ENCODE data around the gene CLNK.
"Not testable (repeated sequence)": the region's sequence is repeated elsewhere in the genome, so short reads cannot be mapped to it uniquely, and the experiment has no call there.

Gene CLNK

DNA sequence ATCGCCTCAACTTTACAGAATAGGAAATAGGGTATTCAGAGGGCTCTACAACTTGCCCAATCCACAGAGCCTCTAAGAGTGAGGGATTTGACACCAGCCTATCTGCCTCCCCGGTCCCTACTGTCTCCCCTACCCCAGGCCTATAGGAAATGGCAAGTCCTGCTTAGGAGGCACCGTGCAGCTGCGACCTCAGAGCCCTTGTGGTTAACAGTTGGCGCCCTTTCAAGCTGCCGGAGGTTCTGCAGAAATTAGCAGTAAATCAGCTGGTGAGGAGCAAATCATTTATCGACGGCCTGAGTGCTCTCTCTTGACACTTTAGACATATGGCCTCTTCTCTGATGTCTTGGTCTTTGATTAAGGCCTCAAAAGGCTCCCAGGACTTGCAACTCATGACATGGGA, 96.9 kb downstream of the CLNK start:
- no peaks in the 10 kb centered on the region for H3K36me3 Mint-ChIP-seq (ENCODE audit: insufficient read depth)
- DNase-seq, result peak; percentile 22 to 38 (median 35)
- ATAC-seq (replicated peaks), result peak; percentile 89
- peaks cover 0 to 9% of the 10 kb centered on the region in 2 donors for H3K27me3 Mint-ChIP-seq
- peak overlapping the region; percentile 5 to 83 for H3K27ac Mint-ChIP-seq
- H3K4me3 Mint-ChIP-seq, result peak overlapping the region; percentile 61 to 67
- no peaks in the 10 kb centered on the region for H3K9me3 Mint-ChIP-seq
- peaks cover 32 to 36% of the 10 kb centered on the region in 2 donors for H3K4me1 Mint-ChIP-seq (ENCODE audit: low read depth in 2 of 2)

DNA sequence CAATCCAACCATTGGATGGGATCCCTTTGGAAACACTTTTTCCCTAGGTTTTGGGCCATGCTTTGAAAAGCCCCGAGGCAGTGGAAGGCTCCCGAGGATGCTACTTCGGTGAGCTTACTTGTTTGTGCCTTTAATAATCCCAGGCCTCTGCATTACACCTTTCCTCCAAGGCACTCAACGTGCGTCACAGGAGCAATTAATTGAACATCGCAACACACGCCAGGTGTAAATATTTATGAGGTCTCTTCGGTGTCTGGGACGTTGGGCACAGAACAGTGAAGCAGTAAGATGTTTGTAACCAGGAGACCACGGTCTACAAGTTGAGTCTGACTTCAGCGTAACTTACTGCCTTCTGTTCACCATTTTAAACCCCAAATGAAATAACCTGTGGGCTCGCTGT, 97.3 kb downstream of the CLNK start:
- H3K27ac Mint-ChIP-seq, result peak overlapping the region; percentile 5 to 83
- H3K4me1 Mint-ChIP-seq (ENCODE audit: low read depth in 2 of 2), result peaks cover 32 to 36% of the 10 kb centered on the region in 2 donors
- no peaks in the 10 kb centered on the region for H3K9me3 Mint-ChIP-seq
- DNase-seq (no peak), ATAC-seq (replicated peaks) (no peak)
- peak overlapping the region; percentile 61 to 67 for H3K4me3 Mint-ChIP-seq
- H3K36me3 Mint-ChIP-seq (ENCODE audit: insufficient read depth), result no peaks in the 10 kb centered on the region
- peaks cover 0 to 9% of the 10 kb centered on the region in 2 donors for H3K27me3 Mint-ChIP-seq

GRCh38 chr4:10584042-10584441, 100.5 kb downstream of the CLNK start:
- peaks cover 0 to 6% of the 10 kb centered on the region in 2 donors for H3K27me3 Mint-ChIP-seq
- peaks cover 13% of the 10 kb centered on the region in 2 donors for H3K4me1 Mint-ChIP-seq (ENCODE audit: low read depth in 2 of 2)
- no peaks in the 10 kb centered on the region for H3K9me3 Mint-ChIP-seq
- H3K36me3 Mint-ChIP-seq (ENCODE audit: insufficient read depth), result no peaks in the 10 kb centered on the region
- DNase-seq (no peak), ATAC-seq (replicated peaks) (no peak)
- H3K27ac Mint-ChIP-seq, result peak overlapping the region in 1 of 2 donors; percentile 49
- peak overlapping the region in 1 of 2 donors; percentile 46 for H3K4me3 Mint-ChIP-seq

- H3K9me3 Mint-ChIP-seq, result no peaks in the 10 kb centered on the region
- DNase-seq (no peak), ATAC-seq (replicated peaks) (no peak)
- H3K36me3 Mint-ChIP-seq (ENCODE audit: insufficient read depth), result no peaks in the 10 kb centered on the region
- H3K4me1 Mint-ChIP-seq (ENCODE audit: low read depth in 2 of 2), result peaks cover 9 to 12% of the 10 kb centered on the region in 2 donors
- H3K27me3 Mint-ChIP-seq, result peaks cover 0 to 6% of the 10 kb centered on the region in 2 donors
- no peak overlapping the region for H3K27ac Mint-ChIP-seq
- no peak overlapping the region for H3K4me3 Mint-ChIP-seq
Measured at GRCh38 chr4:10582951-10583350, 101.6 kb downstream of the CLNK start.

DNA sequence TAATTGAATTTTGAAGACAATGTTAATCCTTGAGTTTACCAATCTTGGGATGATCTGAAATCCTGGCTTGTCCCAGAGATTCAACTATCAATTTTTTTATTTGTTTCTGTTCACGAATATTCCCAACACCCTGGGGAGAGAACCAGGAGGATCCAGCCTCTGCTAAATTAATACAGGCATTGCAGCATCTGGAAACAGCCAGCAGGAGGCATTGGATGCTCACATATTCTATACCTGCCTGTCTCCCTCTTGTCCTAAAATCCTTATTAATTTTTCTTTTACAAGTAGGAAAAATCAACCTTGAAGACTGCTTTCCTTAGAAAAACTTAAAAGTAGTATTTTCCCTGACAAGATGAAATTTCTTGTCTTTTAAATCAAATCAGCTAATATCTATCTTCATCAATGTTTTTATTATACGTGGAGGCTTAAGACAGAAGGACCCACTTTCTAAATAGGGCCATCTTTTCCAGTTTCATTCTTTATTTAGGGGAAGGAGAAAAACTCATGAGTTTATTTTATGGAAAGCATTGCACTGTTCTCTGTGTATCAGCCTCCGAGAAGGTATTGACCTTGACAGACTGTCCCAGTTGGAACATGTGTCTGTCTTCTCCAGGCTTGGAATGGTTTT, 102.4 kb downstream of the CLNK start:
- H3K27ac Mint-ChIP-seq, result no peak overlapping the region
- no peak for ATAC-seq (replicated peaks)
- peaks cover 4 to 5% of the 10 kb centered on the region in 2 donors for H3K4me1 Mint-ChIP-seq (ENCODE audit: low read depth in 2 of 2)
- peak in 2 of 3 experiments; percentile 2 to 7 for DNase-seq
- H3K36me3 Mint-ChIP-seq (ENCODE audit: insufficient read depth), result no peaks in the 10 kb centered on the region
- no peak overlapping the region for H3K4me3 Mint-ChIP-seq
- H3K9me3 Mint-ChIP-seq, result no peaks in the 10 kb centered on the region
- peaks cover 0 to 6% of the 10 kb centered on the region in 2 donors for H3K27me3 Mint-ChIP-seq

DNA sequence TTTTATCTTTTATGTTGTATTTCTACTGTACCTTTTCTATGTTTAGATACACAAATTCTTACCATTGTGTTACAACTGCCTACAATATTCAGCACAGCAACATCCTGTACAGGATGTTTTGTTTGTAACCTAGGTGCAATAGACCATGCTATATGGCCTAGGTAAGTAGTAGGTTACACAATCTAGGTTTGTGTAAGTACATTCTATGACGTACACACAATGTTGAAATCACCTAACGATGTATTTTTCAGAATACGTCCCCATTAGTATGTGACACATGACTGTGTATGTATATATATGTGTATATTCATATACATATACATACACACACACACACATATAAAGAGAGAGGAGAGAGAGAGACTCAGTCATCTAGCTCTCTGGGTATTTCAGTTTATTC, 103.5 kb downstream of the CLNK start:
- peaks cover 4 to 5% of the 10 kb centered on the region in 2 donors for H3K4me1 Mint-ChIP-seq (ENCODE audit: low read depth in 2 of 2)
- H3K27me3 Mint-ChIP-seq, result peaks cover 4 to 8% of the 10 kb centered on the region in 2 donors
- ATAC-seq (replicated peaks), result no peak
- H3K9me3 Mint-ChIP-seq, result no peaks in the 10 kb centered on the region
- no peak overlapping the region for H3K4me3 Mint-ChIP-seq
- H3K27ac Mint-ChIP-seq, result no peak overlapping the region
- DNase-seq, result no peak
- no peaks in the 10 kb centered on the region for H3K36me3 Mint-ChIP-seq (ENCODE audit: insufficient read depth)

DNA sequence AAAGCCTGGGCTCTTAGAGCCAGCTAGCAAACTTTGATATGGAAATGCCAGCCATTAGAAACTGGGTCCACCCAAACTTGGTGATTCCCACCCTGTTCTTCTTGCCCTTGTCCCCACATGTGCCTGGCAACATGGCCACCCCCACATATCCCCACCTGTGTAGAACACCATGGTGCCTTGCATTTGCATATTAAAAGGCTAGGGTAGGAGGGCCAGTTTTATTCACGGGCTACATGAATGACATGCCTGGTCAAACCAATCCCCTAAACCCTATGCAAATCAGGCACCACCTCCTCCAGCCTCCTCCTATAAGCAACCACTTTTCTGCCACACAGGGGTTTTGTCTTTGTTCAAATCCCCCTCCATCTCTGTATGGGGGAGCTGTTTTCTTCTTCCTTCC, 104.9 kb downstream of the CLNK start:
- no peak for ATAC-seq (replicated peaks)
- Mint-ChIP-seq H3K27me3 (peaks cover 18 to 22% of the 10 kb centered on the region in 2 donors), H3K4me1 (ENCODE audit: low read depth in 2 of 2) (peaks cover 5 to 12% of the 10 kb centered on the region in 2 donors), H3K27ac (no peak overlapping the region), H3K4me3 (no peak overlapping the region), H3K9me3 (no peaks in the 10 kb centered on the region), H3K36me3 (ENCODE audit: insufficient read depth) (no peaks in the 10 kb centered on the region)
- DNase-seq, result no peak

GRCh38 chr4:10577508-10578426, 106.8 kb downstream of the CLNK start:
- Mint-ChIP-seq H3K4me3 (no peak overlapping the region), H3K27ac (no peak overlapping the region), H3K36me3 (ENCODE audit: insufficient read depth) (no peaks in the 10 kb centered on the region), H3K9me3 (no peaks in the 10 kb centered on the region), H3K4me1 (ENCODE audit: low read depth in 2 of 2) (peaks cover 0 to 12% of the 10 kb centered on the region in 2 donors), H3K27me3 (peaks cover 33% of the 10 kb centered on the region in 2 donors)
- DNase-seq, result no peak
- no peak for ATAC-seq (replicated peaks)

- no peak for ATAC-seq (replicated peaks)
Measured at GRCh38 chr4:10577018-10577417, 107.5 kb downstream of the CLNK start.

DNA sequence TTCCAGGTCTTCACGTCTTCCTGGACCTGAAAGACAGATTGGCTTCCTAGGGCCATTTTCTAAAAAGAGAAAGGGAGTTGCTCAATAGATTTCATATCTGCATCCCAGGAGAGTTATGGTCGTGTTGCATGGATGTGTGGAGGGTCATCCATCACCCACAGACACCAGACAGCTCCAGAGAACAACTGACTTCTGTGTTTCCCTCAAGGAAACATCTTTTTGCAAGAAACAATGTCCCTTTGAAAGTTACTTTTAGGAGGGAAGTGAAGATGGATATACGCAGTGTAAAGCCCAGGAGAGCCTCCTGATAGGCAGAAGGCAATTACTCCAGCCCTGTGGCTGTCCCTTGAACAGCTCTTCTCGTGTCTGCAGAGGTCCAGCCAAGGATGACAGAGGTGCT, 108.3 kb downstream of the CLNK start:
- H3K27me3 Mint-ChIP-seq, result peaks cover 33% of the 10 kb centered on the region in 2 donors

More at GRCh38 chr4:10577018-10577417, 107.5 kb downstream of the CLNK start:
- Mint-ChIP-seq H3K27ac (no peak overlapping the region), H3K27me3 (peaks cover 33% of the 10 kb centered on the region in 2 donors), H3K36me3 (ENCODE audit: insufficient read depth) (no peaks in the 10 kb centered on the region), H3K9me3 (no peaks in the 10 kb centered on the region), H3K4me3 (no peak overlapping the region), H3K4me1 (ENCODE audit: low read depth in 2 of 2) (peaks cover 0 to 12% of the 10 kb centered on the region in 2 donors)
- DNase-seq, result no peak

GRCh38 chr4:10575414-10575813, 109.2 kb downstream of the CLNK start:
- no peaks in the 10 kb centered on the region for H3K9me3 Mint-ChIP-seq
- DNase-seq, result no peak
- ATAC-seq (replicated peaks), result no peak
- H3K27me3 Mint-ChIP-seq, result peaks cover 33% of the 10 kb centered on the region in 2 donors
- H3K27ac Mint-ChIP-seq, result no peak overlapping the region
- peaks cover 0 to 12% of the 10 kb centered on the region in 2 donors for H3K4me1 Mint-ChIP-seq (ENCODE audit: low read depth in 2 of 2)
- H3K4me3 Mint-ChIP-seq, result no peak overlapping the region
- no peaks in the 10 kb centered on the region for H3K36me3 Mint-ChIP-seq (ENCODE audit: insufficient read depth)

More for the DNA sequence above, 108.3 kb downstream of the CLNK start:
- Mint-ChIP-seq H3K36me3 (ENCODE audit: insufficient read depth) (no peaks in the 10 kb centered on the region), H3K4me3 (no peak overlapping the region), H3K27ac (no peak overlapping the region), H3K9me3 (no peaks in the 10 kb centered on the region), H3K4me1 (ENCODE audit: low read depth in 2 of 2) (peaks cover 0 to 12% of the 10 kb centered on the region in 2 donors)
- no peak for DNase-seq
- ATAC-seq (replicated peaks), result no peak

- not testable (repeated sequence) for H3K27ac Mint-ChIP-seq; DNase-seq; H3K9me3 Mint-ChIP-seq; H3K4me3 Mint-ChIP-seq; H3K36me3 Mint-ChIP-seq (ENCODE audit: insufficient read depth); ATAC-seq (replicated peaks)
- peaks cover 0 to 12% of the 10 kb centered on the region in 2 donors for H3K4me1 Mint-ChIP-seq (ENCODE audit: low read depth in 2 of 2)
- peaks cover 28 to 36% of the 10 kb centered on the region in 2 donors for H3K27me3 Mint-ChIP-seq
Measured at GRCh38 chr4:10574553-10574952, 110.0 kb downstream of the CLNK start.

GRCh38 chr4:10571909-10572308, 112.7 kb downstream of the CLNK start:
- ATAC-seq (replicated peaks) (no peak), DNase-seq (no peak)
- H3K27me3 Mint-ChIP-seq, result peaks cover 28 to 40% of the 10 kb centered on the region in 2 donors
- H3K36me3 Mint-ChIP-seq (ENCODE audit: insufficient read depth), result no peaks in the 10 kb centered on the region
- no peaks in the 10 kb centered on the region for H3K9me3 Mint-ChIP-seq
- H3K4me3 Mint-ChIP-seq, result no peak overlapping the region
- no peak overlapping the region for H3K27ac Mint-ChIP-seq
- H3K4me1 Mint-ChIP-seq (ENCODE audit: low read depth in 2 of 2), result peaks cover 0 to 12% of the 10 kb centered on the region in 2 donors
